GM18526 (cell line): ENCODE data around the gene TTC39B.

Experiments used
- POLR2A ChIP-seq: IDR thresholded peaks from 3 replicates; pipeline ENCODE4 v1.6.1; 2011; ENCODE audit not compliant: insufficient read length; ENCODE audit errors: extremely low read depth

Gene TTC39B

GRCh38 chr9:15278839-15279238 is 28.2 kb downstream of the TTC39B start:
- no peak for TF ChIP-seq POLR2A

- TF ChIP-seq POLR2A, result no peak
These were observed 28.8 kb downstream of the TTC39B start for GRCh38 chr9:15278091-15278687.

- no peak for TF ChIP-seq POLR2A
These were observed 29.5 kb downstream of the TTC39B start for GRCh38 chr9:15277400-15278090.

GRCh38 chr9:15276328-15276938 is 30.6 kb downstream of the TTC39B start:
- no peak for TF ChIP-seq POLR2A

GRCh38 chr9:15274425-15274824 is 32.6 kb downstream of the TTC39B start:
- TF ChIP-seq POLR2A, result no peak

GRCh38 chr9:15272377-15272928 is 34.6 kb downstream of the TTC39B start:
- no peak for TF ChIP-seq POLR2A

GRCh38 chr9:15271403-15271802 is 35.6 kb downstream of the TTC39B start:
- no peak for TF ChIP-seq POLR2A

GRCh38 chr9:15268782-15269181 is 38.2 kb downstream of the TTC39B start:
- TF ChIP-seq POLR2A, result no peak

GRCh38 chr9:15268317-15268716 is 38.7 kb downstream of the TTC39B start:
- TF ChIP-seq POLR2A, result no peak

- no peak for TF ChIP-seq POLR2A
These were observed 42.1 kb downstream of the TTC39B start for GRCh38 chr9:15264918-15265317.

GRCh38 chr9:15262581-15262980 is 44.4 kb downstream of the TTC39B start:
- TF ChIP-seq POLR2A, result no peak

GRCh38 chr9:15256426-15256825 is 50.6 kb downstream of the TTC39B start:
- no peak for TF ChIP-seq POLR2A

- TF ChIP-seq POLR2A, result no peak
These were observed 53.2 kb downstream of the TTC39B start for GRCh38 chr9:15253786-15254185.

GRCh38 chr9:15253197-15253596 is 53.8 kb downstream of the TTC39B start:
- TF ChIP-seq POLR2A, result no peak

- TF ChIP-seq POLR2A, result no peak
These were observed 57.0 kb downstream of the TTC39B start for GRCh38 chr9:15249981-15250380.
